Tibial artery (tissue), 4 donors: Measurements from ENCODE around the gene P2RX3.

ENCODE experiments used
- DNase-seq, 2 donors: peaks; one replicate each; pipeline ENCODE4 v3.0.0-alpha.2; 2019
- H3K27ac ChIP-seq, 2 donors: fragments of 200-600 bp; sonication (generic) in 1 of 2; 1 replicate in 1 of 2; 2 replicates in 1 of 2; pipeline ENCODE4 v1.5.1; 2018 to 2019; ENCODE audit warnings: mild to moderate bottlenecking in 1 of 2
- H3K27me3 ChIP-seq, 2 donors: fragments of 200-600 bp; sonication (generic) in 1 of 2; one replicate each; pipeline versions ENCODE4 v1.5.1 to v1.6.0; 2016 to 2019
- H3K36me3 ChIP-seq, 3 donors: fragments of 200-600 bp; sonication (generic) in 2 of 3; one replicate each; pipeline ENCODE4 v1.5.1; 2016 to 2019; ENCODE audit warnings: mild to moderate bottlenecking in 2 of 3
- H3K4me1 ChIP-seq, 4 donors: fragments of 200-600 bp; sonication (generic) in 2 of 4; 1 replicate in 3 of 4; 2 replicates in 1 of 4; pipeline ENCODE4 v1.5.1; 2016 to 2019
- H3K4me3 ChIP-seq, 2 donors: fragments of 200-600 bp; sonication (generic) in 1 of 2; 1 replicate in 1 of 2; 2 replicates in 1 of 2; pipeline ENCODE4 v1.5.1; 2018 to 2019; ENCODE audit warnings: mild to moderate bottlenecking in 2 of 2
- H3K9me3 ChIP-seq, 3 donors: fragments of 200-600 bp; sonication (generic) in 1 of 3; one replicate each; pipeline ENCODE4 v1.5.1; 2016 to 2019
- intact Hi-C: fragments of 100-400 bp; cut with DNase I; formaldehyde crosslinking; loops from one replicate; pipeline ENCODE4 v1.15.0; 2023; ENCODE audit warnings: low total_unique reads
- TF ChIP-seq, protein P1 (sequence below), 2 experiments: fragments of 200-600 bp in 1 of 2; fragments of 450-650 bp in 1 of 2; IDR thresholded peaks; one replicate each; pipeline ENCODE4 v1.5.1; 2017 to 2019; ENCODE audit warnings: antibody characterized with exemption in 2 of 2, mild to moderate bottlenecking in 1 of 2, moderate library complexity in 1 of 2

The P2RX3 gene

DNA sequence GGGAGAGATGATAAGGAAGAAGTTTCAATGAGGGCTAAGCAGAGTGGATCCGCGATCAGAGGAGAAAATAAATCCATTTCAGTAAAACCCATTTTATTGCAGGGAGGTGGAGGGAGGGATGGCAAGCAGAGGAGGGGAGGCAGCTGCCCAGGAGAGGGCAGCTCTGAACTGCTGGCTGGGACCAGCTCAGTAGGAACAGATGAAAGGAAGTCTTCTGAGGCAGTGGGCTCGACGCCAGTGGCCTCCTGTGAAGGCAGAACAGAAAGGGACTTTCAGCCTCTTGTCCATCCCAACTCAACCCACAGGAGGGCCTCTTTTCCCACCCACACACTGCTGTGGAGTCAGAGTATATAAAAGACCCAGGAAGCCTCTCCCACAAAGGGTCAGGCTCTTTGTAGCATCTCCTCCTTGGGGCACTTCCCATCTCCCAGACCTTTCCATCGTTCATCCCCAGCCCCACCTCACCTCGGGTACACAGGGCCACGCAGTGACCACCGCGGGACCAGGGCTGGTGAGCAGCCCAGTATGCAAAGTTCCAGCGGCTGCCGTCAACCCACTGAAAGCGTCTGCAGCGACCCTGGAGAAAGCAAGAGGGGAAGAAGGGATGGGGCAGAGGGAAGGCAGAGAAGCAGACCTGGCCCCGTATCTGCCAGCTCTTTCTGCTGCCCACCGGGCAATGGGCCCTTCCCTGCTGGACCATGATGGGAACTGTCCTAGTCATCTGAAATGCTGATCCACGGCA lies 49.3 kb downstream of the P2RX3 start:
- Histone ChIP-seq H3K36me3 (no peaks in the 10 kb centered on the region), H3K4me3 (no peak overlapping the region), H3K27me3 (peaks cover 0 to under 1% of the 10 kb centered on the region in 2 donors), H3K27ac (no peak overlapping the region), H3K4me1 (no peaks in the 10 kb centered on the region), H3K9me3 (no peaks in the 10 kb centered on the region)
- no peak for DNase-seq
- TF ChIP-seq, protein P1, sequence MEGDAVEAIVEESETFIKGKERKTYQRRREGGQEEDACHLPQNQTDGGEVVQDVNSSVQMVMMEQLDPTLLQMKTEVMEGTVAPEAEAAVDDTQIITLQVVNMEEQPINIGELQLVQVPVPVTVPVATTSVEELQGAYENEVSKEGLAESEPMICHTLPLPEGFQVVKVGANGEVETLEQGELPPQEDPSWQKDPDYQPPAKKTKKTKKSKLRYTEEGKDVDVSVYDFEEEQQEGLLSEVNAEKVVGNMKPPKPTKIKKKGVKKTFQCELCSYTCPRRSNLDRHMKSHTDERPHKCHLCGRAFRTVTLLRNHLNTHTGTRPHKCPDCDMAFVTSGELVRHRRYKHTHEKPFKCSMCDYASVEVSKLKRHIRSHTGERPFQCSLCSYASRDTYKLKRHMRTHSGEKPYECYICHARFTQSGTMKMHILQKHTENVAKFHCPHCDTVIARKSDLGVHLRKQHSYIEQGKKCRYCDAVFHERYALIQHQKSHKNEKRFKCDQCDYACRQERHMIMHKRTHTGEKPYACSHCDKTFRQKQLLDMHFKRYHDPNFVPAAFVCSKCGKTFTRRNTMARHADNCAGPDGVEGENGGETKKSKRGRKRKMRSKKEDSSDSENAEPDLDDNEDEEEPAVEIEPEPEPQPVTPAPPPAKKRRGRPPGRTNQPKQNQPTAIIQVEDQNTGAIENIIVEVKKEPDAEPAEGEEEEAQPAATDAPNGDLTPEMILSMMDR (IDR thresholded peaks at IDR 0.05): no peak
- intact Hi-C loops: no loop called here

DNA sequence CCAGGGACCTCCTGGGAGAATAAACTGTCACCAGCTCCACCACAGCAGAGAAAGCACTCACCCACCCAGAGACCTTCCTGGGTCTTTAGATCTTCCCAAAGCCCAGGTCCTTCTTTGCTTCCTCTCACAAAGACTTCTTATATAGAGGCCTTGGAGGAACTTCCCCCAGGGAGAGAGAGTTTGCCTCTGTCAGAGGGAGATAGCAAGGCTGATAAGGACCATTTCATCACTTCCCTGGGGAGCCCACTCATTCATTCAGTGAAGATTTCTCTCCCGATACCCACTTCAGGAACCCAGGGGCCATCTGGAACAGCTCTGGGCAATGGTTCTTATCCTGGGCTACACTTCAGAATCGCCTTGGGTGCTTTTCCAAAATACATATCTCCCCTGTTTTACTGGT lies 52.4 kb downstream of the P2RX3 start, which contains the start of gene PRG2:
TSS of gene PRG2 (minus strand) at position 116 of the 400 bp plus-strand sequence. CDS start 706 bp downstream, outside the sequence.
- Histone ChIP-seq H3K4me3 (no peak within 1 kb of the TSS), H3K27ac (no peak within 1 kb of the TSS), H3K9me3 (no peaks in the 10 kb centered on the region), H3K4me1 (no peaks in the 10 kb centered on the region), H3K27me3 (no peaks in the 10 kb centered on the region), H3K36me3 (no peaks in the 10 kb centered on the region)
- TF ChIP-seq, protein P1 (IDR thresholded peaks at IDR 0.05): no peak
- intact Hi-C loops: no loop called here
- no peak for DNase-seq

DNA sequence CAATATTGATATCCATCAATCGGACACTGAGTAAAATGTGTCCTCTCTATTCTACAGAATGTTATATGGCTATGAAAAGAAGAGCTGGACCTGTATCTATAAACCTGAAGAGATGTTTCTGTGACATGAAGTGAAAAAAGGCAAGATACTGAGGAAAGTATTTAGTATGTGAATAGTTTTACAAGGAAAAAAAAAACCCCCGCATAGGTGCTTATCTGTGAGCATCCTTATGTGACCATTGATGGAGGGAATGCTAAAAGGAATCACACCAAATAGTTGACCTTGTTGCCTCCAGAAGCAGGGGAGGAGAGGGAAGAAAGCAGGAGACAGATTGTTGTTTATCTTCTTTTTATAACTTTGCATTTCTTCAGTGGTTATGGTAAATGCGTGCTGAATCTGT lies 53.0 kb downstream of the P2RX3 start:
- no peak for DNase-seq
- H3K4me3 ChIP-seq: no peak overlapping the region
- H3K27ac ChIP-seq: no peak overlapping the region
- TF ChIP-seq, protein P1 (IDR thresholded peaks at IDR 0.05): no peak
- H3K36me3 ChIP-seq: no peaks in the 10 kb centered on the region
- H3K9me3 ChIP-seq: no peaks in the 10 kb centered on the region
- no peaks in the 10 kb centered on the region for H3K4me1 ChIP-seq
- intact Hi-C loops: no loop called here
- no peaks in the 10 kb centered on the region for H3K27me3 ChIP-seq

DNA sequence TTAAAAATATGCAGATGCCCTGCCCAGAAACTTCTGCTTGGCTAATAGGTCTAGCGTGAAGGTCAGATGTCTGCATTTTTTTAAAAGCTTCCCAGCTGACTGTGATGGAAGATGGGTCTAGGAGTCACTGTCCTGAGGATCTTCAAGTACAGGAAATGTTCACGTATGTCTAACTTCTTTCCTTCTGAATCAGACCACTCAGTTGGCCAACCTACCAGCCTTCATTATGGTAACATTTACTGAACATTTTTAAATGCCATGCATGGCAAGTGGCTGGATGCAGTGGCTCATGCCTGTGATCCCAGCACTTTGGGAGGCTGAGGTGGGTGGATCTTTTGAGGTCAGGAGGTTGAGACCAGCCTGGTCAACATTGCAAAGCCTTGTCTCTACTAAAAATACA lies 53.4 kb downstream of the P2RX3 start:
- no peak for DNase-seq
- no peaks in the 10 kb centered on the region for H3K4me1 ChIP-seq
- intact Hi-C loops: no loop called here
- H3K9me3 ChIP-seq: no peaks in the 10 kb centered on the region
- no peaks in the 10 kb centered on the region for H3K27me3 ChIP-seq
- H3K36me3 ChIP-seq: no peaks in the 10 kb centered on the region
- H3K4me3 ChIP-seq: no peak overlapping the region
- TF ChIP-seq, protein P1 (IDR thresholded peaks at IDR 0.05): no peak
- no peak overlapping the region for H3K27ac ChIP-seq

DNA sequence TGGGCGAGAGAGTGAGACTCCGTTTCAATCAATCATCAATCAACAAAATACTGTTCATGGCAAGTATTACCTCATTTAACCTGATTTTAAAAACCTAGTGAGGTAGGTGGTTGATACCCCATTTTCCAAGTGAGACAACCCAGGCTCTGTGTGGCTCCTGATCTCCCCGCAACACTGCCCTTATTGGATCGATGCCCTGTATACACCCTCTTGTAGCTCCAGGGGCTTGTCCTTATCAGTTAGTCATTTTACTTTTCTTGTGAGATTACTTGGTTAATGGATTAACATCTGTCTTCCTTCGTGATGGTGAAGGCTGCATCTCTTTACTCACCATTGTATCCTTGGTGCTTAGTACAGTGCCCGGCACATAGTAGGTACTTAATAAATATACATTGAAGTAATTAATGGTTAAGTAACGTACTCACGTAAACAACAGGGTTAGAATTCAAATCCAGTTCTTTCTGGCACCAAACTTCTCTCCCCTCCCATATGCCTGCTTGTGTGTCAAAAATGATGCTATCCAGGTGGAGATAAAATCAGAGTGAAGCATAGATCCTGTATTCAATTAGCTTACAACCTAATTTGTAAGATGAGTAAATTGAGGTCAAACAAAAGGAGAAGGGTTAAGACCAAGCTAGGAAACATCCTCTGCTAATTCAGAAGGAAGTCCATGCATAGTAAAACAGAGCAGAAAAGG lies 54.1 kb downstream of the P2RX3 start:
- TF ChIP-seq, protein P1 (IDR thresholded peaks at IDR 0.05): no peak
- intact Hi-C loops: no loop called here
- no peaks in the 10 kb centered on the region for H3K36me3 ChIP-seq
- H3K27me3 ChIP-seq: no peaks in the 10 kb centered on the region
- no peak overlapping the region for H3K27ac ChIP-seq
- H3K4me3 ChIP-seq: no peak overlapping the region
- H3K9me3 ChIP-seq: no peaks in the 10 kb centered on the region
- no peak for DNase-seq
- no peaks in the 10 kb centered on the region for H3K4me1 ChIP-seq
